LNCaP clone FGC (cell line): ENCODE data around the gene RAB31.
"Not testable (repeated sequence)": the region's sequence is repeated elsewhere in the genome, so short reads cannot be mapped to it uniquely, and the experiment has no call there.

Experiments
- DNase-seq: peaks from one replicate; pipeline ENCODE4 v3.0.0-alpha.2; 2011; ENCODE audit warnings: low read depth
- H3K4me3 ChIP-seq: 2 replicates; pipeline ENCODE4 v1.5.1; 2011; ENCODE audit warnings: mild to moderate bottlenecking, low read depth, low read length, control low read depth
- CTCF ChIP-seq: IDR thresholded peaks from 2 replicates; pipeline ENCODE4 v1.5.1; 2012; ENCODE audit warnings: mild to moderate bottlenecking; ENCODE audit not compliant: control insufficient read depth, insufficient read depth; ENCODE audit errors: extremely low read depth

RAB31 gene

GRCh38 chr18:9887992-9888391 lies 179.9 kb downstream of the RAB31 start:
- TF ChIP-seq CTCF = no peak
- no peak overlapping the region for H3K4me3 ChIP-seq
- peak; percentile 56 for DNase-seq

GRCh38 chr18:9890196-9890595 lies 182.1 kb downstream of the RAB31 start:
- no peak for TF ChIP-seq CTCF
- DNase-seq = no peak
- no peak overlapping the region for H3K4me3 ChIP-seq

GRCh38 chr18:9890957-9891356 lies 182.9 kb downstream of the RAB31 start:
- no peak for TF ChIP-seq CTCF

GRCh38 chr18:9891515-9891914 lies 183.4 kb downstream of the RAB31 start:
- DNase-seq, H3K4me3 ChIP-seq: not testable (repeated sequence)

More at GRCh38 chr18:9890957-9891356, 182.9 kb downstream of the RAB31 start:
- DNase-seq = no peak
- H3K4me3 ChIP-seq = no peak overlapping the region

GRCh38 chr18:9894454-9895068 lies 186.5 kb downstream of the RAB31 start:
- TF ChIP-seq CTCF = no peak
- no peak overlapping the region for H3K4me3 ChIP-seq
- DNase-seq = no peak

GRCh38 chr18:9897129-9897528 lies 189.0 kb downstream of the RAB31 start:
- no peak overlapping the region for H3K4me3 ChIP-seq
- TF ChIP-seq CTCF = no peak
- no peak for DNase-seq

- DNase-seq, H3K4me3 ChIP-seq: not testable (repeated sequence)
Measured at GRCh38 chr18:9897787-9898291, 189.7 kb downstream of the RAB31 start.

GRCh38 chr18:9898792-9899549 lies 190.9 kb downstream of the RAB31 start:
- peak; percentile 54 for DNase-seq
- TF ChIP-seq CTCF = no peak
- no peak overlapping the region for H3K4me3 ChIP-seq

GRCh38 chr18:9899550-9899930 lies 191.4 kb downstream of the RAB31 start:
- H3K4me3 ChIP-seq, DNase-seq: not testable (repeated sequence)
